Tibial nerve (tissue), 4 donors: ENCODE results near the gene DSTYK. TPM values are rescaled to one million over a fixed set of nuclear protein-coding genes. Genes with fewer than 3 reads are reported as not detected.

Experiments used
- DNase-seq, 2 donors: peaks; one replicate each; pipeline ENCODE4 v3.0.0-alpha.2; 2019; ENCODE audit warnings: low spot score in 2 of 2
- H3K27ac ChIP-seq, 4 donors: fragments of 200-600 bp; sonication (generic) in 3 of 4; one replicate each; pipeline ENCODE4 v1.5.1; 2017 to 2019; ENCODE audit warnings: mild to moderate bottlenecking in 1 of 4
- H3K27me3 ChIP-seq, 2 donors: fragments of 200-600 bp; sonication (generic) in 1 of 2; one replicate each; pipeline versions ENCODE4 v1.5.1 to v1.6.0; 2017 to 2019
- H3K36me3 ChIP-seq, 3 donors: fragments of 200-600 bp; sonication (generic); one replicate each; pipeline ENCODE4 v1.5.1; 2018 to 2019
- H3K4me1 ChIP-seq, 4 donors: fragments of 200-600 bp; sonication (generic) in 3 of 4; one replicate each; pipeline ENCODE4 v1.5.1; 2017 to 2019
- H3K4me3 ChIP-seq, 4 donors: fragments of 200-600 bp; sonication (generic) in 3 of 4; one replicate each; pipeline ENCODE4 v1.5.1; 2017 to 2019; ENCODE audit warnings: mild to moderate bottlenecking in 1 of 4, moderate library complexity in 1 of 4
- H3K9me3 ChIP-seq, 4 donors: fragments of 200-600 bp; sonication (generic) in 3 of 4; one replicate each; pipeline ENCODE4 v1.5.1; 2017 to 2019
- CTCF ChIP-seq, 5 experiments: fragments of 200-600 bp in 3 of 5; fragments of 450-650 bp in 2 of 5; sonication (generic) in 3 of 5; IDR thresholded peaks; one replicate each; pipeline ENCODE4 v1.5.1; 2016 to 2019; ENCODE audit warnings: antibody characterized with exemption in 5 of 5, mild to moderate bottlenecking in 3 of 5, moderate library complexity in 2 of 5
- EP300 ChIP-seq, 2 donors: sonication (generic); formaldehyde crosslinking; IDR thresholded peaks; one replicate each; pipeline ENCODE4 v1.6.1; 2017; ENCODE audit warnings: antibody characterized with exemption in 2 of 2, mild to moderate bottlenecking in 1 of 2
- POLR2A ChIP-seq, 2 donors: fragments of 450-650 bp; IDR thresholded peaks; one replicate each; pipeline ENCODE4 v1.6.1; 2017; ENCODE audit warnings: antibody characterized with exemption in 2 of 2, mild to moderate bottlenecking in 2 of 2, moderate library complexity in 2 of 2
- WGBS, 2 donors: methylation state at CpG; one replicate each; pipeline ENCODE4 v1.1.5; 2018; 5-methylcytosine and 5-hydroxymethylcytosine counted together
- total RNA-seq, 4 donors: library from RNA; depleted of rRNA; stranded (reverse); fragments of >200 nt; gene quantifications; one replicate each; pipeline ENCODE4 v1.1.0, GENCODE V29; 2016

Gene DSTYK
- total RNA-seq, 4 donors from 2014 or later = 10.5 to 15.5 (median 14.1) TPM

- Histone ChIP-seq H3K27me3 (no peaks in the 10 kb centered on the region), H3K4me3 (no peak overlapping the region), H3K36me3 (no peaks in the 10 kb centered on the region), H3K9me3 (no peaks in the 10 kb centered on the region), H3K27ac (peak overlapping the region in 3 of 4 donors; percentile 42 to 78 (median 53)), H3K4me1 (peaks cover 0 to 58% (median 6%) of the 10 kb centered on the region in 4 donors)
- DNase-seq = no peak
- TF ChIP-seq CTCF (IDR thresholded peaks at IDR 0.05) (no peak), POLR2A (IDR thresholded peaks at IDR 0.05) (no peak)
- 69 to 81% methylated on average over 7 of the region's 7 CpGs for WGBS, 2 donors
Measured at GRCh38 chr1:205258261-205258691, 46.8 kb upstream of the DSTYK start.

- WGBS, 2 donors = 31 to 49% methylated on average over 2 of the region's 2 CpGs
- no peak for TF ChIP-seq EP300 (IDR thresholded peaks at IDR 0.05)
- no peak for TF ChIP-seq CTCF (IDR thresholded peaks at IDR 0.05)
- TF ChIP-seq POLR2A (IDR thresholded peaks at IDR 0.05) = no peak
Measured at GRCh38 chr1:205257735-205258134, 46.2 kb upstream of the DSTYK start.

GRCh38 chr1:205256951-205257625 is 45.6 kb upstream of the DSTYK start:
- Histone ChIP-seq H3K27me3 (no peaks in the 10 kb centered on the region), H3K4me1 (peaks cover 0 to 53% (median 6%) of the 10 kb centered on the region in 4 donors), H3K36me3 (no peaks in the 10 kb centered on the region), H3K9me3 (no peaks in the 10 kb centered on the region), H3K4me3 (no peak overlapping the region), H3K27ac (no peak overlapping the region)
- TF ChIP-seq CTCF (IDR thresholded peaks at IDR 0.05) (no peak), EP300 (IDR thresholded peaks at IDR 0.05) (no peak), POLR2A (IDR thresholded peaks at IDR 0.05) (no peak)
- no peak for DNase-seq
- 82 to 90% methylated on average over 15 to 17 of the region's 19 CpGs for WGBS, 2 donors

More at GRCh38 chr1:205257735-205258134, 46.2 kb upstream of the DSTYK start:
- Histone ChIP-seq H3K4me1 (peaks cover 0 to 58% (median 6%) of the 10 kb centered on the region in 4 donors), H3K36me3 (no peaks in the 10 kb centered on the region), H3K9me3 (no peaks in the 10 kb centered on the region), H3K4me3 (no peak overlapping the region), H3K27me3 (no peaks in the 10 kb centered on the region), H3K27ac (peak overlapping the region in 1 of 4 donors; percentile 42)
- no peak for DNase-seq

- Histone ChIP-seq H3K9me3 (no peaks in the 10 kb centered on the region), H3K36me3 (no peaks in the 10 kb centered on the region), H3K4me3 (no peak overlapping the region), H3K27ac (peak overlapping the region in 1 of 4 donors; percentile 38), H3K4me1 (peaks cover 0 to 48% (median 6%) of the 10 kb centered on the region in 4 donors), H3K27me3 (no peaks in the 10 kb centered on the region)
- DNase-seq = peak; percentile 92 to 98
- TF ChIP-seq EP300 (IDR thresholded peaks at IDR 0.05) = peak in 1 of 2 donors; percentile 40
- TF ChIP-seq POLR2A (IDR thresholded peaks at IDR 0.05) = no peak
- peak; percentile 92 to 97 (median 97) for TF ChIP-seq CTCF (IDR thresholded peaks at IDR 0.05)
- WGBS, 2 donors = 35 to 48% methylated on average over 8 of the region's 8 CpGs
Measured at GRCh38 chr1:205255941-205256780, 44.7 kb upstream of the DSTYK start.

GRCh38 chr1:205251576-205251975 is 40.1 kb upstream of the DSTYK start:
- TF ChIP-seq POLR2A (IDR thresholded peaks at IDR 0.05) (no peak), CTCF (IDR thresholded peaks at IDR 0.05) (no peak), EP300 (IDR thresholded peaks at IDR 0.05) (no peak)

More at GRCh38 chr1:205251576-205251975, 40.1 kb upstream of the DSTYK start:
- peaks cover 0 to 50% (median 30%) of the 10 kb centered on the region in 4 donors for H3K4me1 ChIP-seq
- no peaks in the 10 kb centered on the region for H3K27me3 ChIP-seq
- no peaks in the 10 kb centered on the region for H3K36me3 ChIP-seq
- 86 to 90% methylated on average over 5 of the region's 5 CpGs for WGBS, 2 donors
- no peak for DNase-seq
- no peak overlapping the region for H3K27ac ChIP-seq
- no peak overlapping the region for H3K4me3 ChIP-seq
- no peaks in the 10 kb centered on the region for H3K9me3 ChIP-seq
